GM18526 (cell line): ENCODE results near the gene UBE2E1.

Experiments
- POLR2A ChIP-seq: IDR thresholded peaks from 3 replicates; pipeline ENCODE4 v1.6.1; 2011; ENCODE audit not compliant: insufficient read length; ENCODE audit errors: extremely low read depth

Gene UBE2E1

GRCh38 chr3:23938688-23939087 is 132.9 kb downstream of the UBE2E1 start:
- no peak for TF ChIP-seq POLR2A

- no peak for TF ChIP-seq POLR2A
These were observed 135.0 kb downstream of the UBE2E1 start for GRCh38 chr3:23940775-23941174.
